CD14-positive monocyte (primary cell): ENCODE results near the gene TANGO2. TPM values are rescaled to one million over a fixed set of nuclear protein-coding genes. Genes with fewer than 3 reads are reported as not detected.

ENCODE experiments used
- DNase-seq, 3 donors: peaks; one replicate each; pipeline ENCODE4 v3.0.0-alpha.2; 2011 to 2022
- H2AFZ ChIP-seq: 2 replicates; pipeline ENCODE4 v1.6.0; 2012; ENCODE audit warnings: mild to moderate bottlenecking, low read depth, low read length, inconsistent platforms; ENCODE audit not compliant: insufficient read depth, poor library complexity, severe bottlenecking
- H3K27ac ChIP-seq, 2 donors: 1 replicate in 1 of 2; 2 replicates in 1 of 2; pipeline ENCODE4 v1.5.1; 2012 to 2013; ENCODE audit warnings: low read length in 2 of 2, control low read depth in 1 of 2, inconsistent platforms in 1 of 2, low read depth in 1 of 2, mild to moderate bottlenecking in 1 of 2
- H3K27me3 ChIP-seq, 2 donors: one replicate each; pipeline versions ENCODE4 v1.6.0 to v1.6.1; 2011 to 2013; ENCODE audit warnings: low read length in 2 of 2; ENCODE audit not compliant: control insufficient read depth in 2 of 2, insufficient read depth in 2 of 2
- H3K36me3 ChIP-seq, 2 donors: replicated peaks in 1 of 2; 1 replicate in 1 of 2; 2 replicates in 1 of 2; pipeline versions ENCODE4 v1.5.1 to v1.6.1; 2012 to 2013; ENCODE audit warnings: low read length in 2 of 2, control low read depth in 1 of 2, inconsistent platforms in 1 of 2, mild to moderate bottlenecking in 1 of 2; ENCODE audit not compliant: insufficient read depth in 2 of 2, control insufficient read depth in 1 of 2
- H3K4me1 ChIP-seq, 2 donors: 1 replicate in 1 of 2; 2 replicates in 1 of 2; pipeline versions ENCODE4 v1.5.1 to v1.6.1; 2012 to 2013; ENCODE audit warnings: low read length in 2 of 2, control low read depth in 1 of 2, inconsistent platforms in 1 of 2, mild to moderate bottlenecking in 1 of 2, moderate library complexity in 1 of 2; ENCODE audit not compliant: insufficient read depth in 2 of 2, control insufficient read depth in 1 of 2
- H3K4me2 ChIP-seq: replicated peaks from 2 replicates; pipeline ENCODE3; 2012; ENCODE audit warnings: low read length, moderate library complexity, mild to moderate bottlenecking; ENCODE audit not compliant: poor library complexity, severe bottlenecking; ENCODE audit errors: extremely low read depth
- H3K4me3 ChIP-seq, 3 experiments: fragments of 200-600 bp in 1 of 3; sonication (generic) in 1 of 3; replicated peaks in 1 of 3; 1 replicate in 2 of 3; 2 replicates in 1 of 3; pipeline ENCODE4 v1.5.1; 2011 to 2013; ENCODE audit warnings: low read length in 3 of 3, mild to moderate bottlenecking in 3 of 3, control low read depth in 2 of 3, low read depth in 2 of 3, inconsistent platforms in 1 of 3, moderate library complexity in 1 of 3
- H3K79me2 ChIP-seq: 2 replicates; pipeline ENCODE4 v1.6.0; 2012; ENCODE audit warnings: mild to moderate bottlenecking, control low read depth, inconsistent platforms, low read length, moderate library complexity; ENCODE audit not compliant: insufficient read depth
- H3K9ac ChIP-seq: 2 replicates; pipeline ENCODE4 v1.6.0; 2017; ENCODE audit warnings: low read length, mild to moderate bottlenecking; ENCODE audit not compliant: insufficient read depth, poor library complexity, severe bottlenecking
- H3K9me3 ChIP-seq, 2 donors: replicated peaks in 1 of 2; 1 replicate in 1 of 2; 2 replicates in 1 of 2; pipeline versions ENCODE4 v1.5.1 to v1.6.1; 2012 to 2013; ENCODE audit warnings: low read length in 2 of 2, control low read depth in 1 of 2; ENCODE audit not compliant: control insufficient read depth in 1 of 2, insufficient read depth in 1 of 2
- H4K20me1 ChIP-seq: 2 replicates; pipeline ENCODE4 v1.6.0; 2012; ENCODE audit warnings: mild to moderate bottlenecking, low read length, control low read depth, moderate library complexity; ENCODE audit not compliant: insufficient read depth
- H3K27ac Mint-ChIP-seq, 7 donors: one replicate each; pipeline ENCODE4 v1.8.0; 2020; ENCODE audit warnings: mild to moderate bottlenecking in 7 of 7, mixed read lengths in 7 of 7, moderate library complexity in 6 of 7, inconsistent platforms in 2 of 7
- H3K27me3 Mint-ChIP-seq, 3 donors: one replicate each; pipeline ENCODE4 v1.8.0; 2021 to 2022; ENCODE audit warnings: low read depth in 3 of 3, mild to moderate bottlenecking in 3 of 3, mixed read lengths in 3 of 3, moderate library complexity in 3 of 3, inconsistent platforms in 1 of 3
- H3K36me3 Mint-ChIP-seq, 2 donors: one replicate each; pipeline ENCODE4 v1.8.0; 2020; ENCODE audit warnings: mixed read lengths in 2 of 2, inconsistent platforms in 1 of 2, mild to moderate bottlenecking in 1 of 2
- H3K4me1 Mint-ChIP-seq: one replicate; pipeline ENCODE4 v1.8.0; 2020; ENCODE audit warnings: mild to moderate bottlenecking, mixed read lengths
- H3K4me3 Mint-ChIP-seq, 2 donors: one replicate each; pipeline ENCODE4 v1.8.0; 2020; ENCODE audit warnings: mild to moderate bottlenecking in 2 of 2, mixed read lengths in 2 of 2, moderate library complexity in 1 of 2
- H3K9me3 Mint-ChIP-seq, 7 donors: one replicate each; pipeline ENCODE4 v1.8.0; 2020 to 2022; ENCODE audit warnings: mixed read lengths in 7 of 7, mild to moderate bottlenecking in 6 of 7, moderate library complexity in 6 of 7, inconsistent platforms in 2 of 7
- CTCF ChIP-seq: fragments of 200-600 bp; IDR thresholded peaks from one replicate; pipeline ENCODE4 v1.8.0; 2022; ENCODE audit warnings: antibody characterized with exemption, mild to moderate bottlenecking
- WGBS: methylation state at CpG from one replicate; pipeline ENCODE4 v1.1.5; 2013; ENCODE audit warnings: missing lambda C conversion rate; ENCODE audit not compliant: insufficient coverage; 5-methylcytosine and 5-hydroxymethylcytosine counted together
- intact Hi-C, 2 donors: fragments of 100-400 bp; cut with micrococcal nuclease; formaldehyde crosslinking; loops; one replicate each; pipeline versions ENCODE4 v1.15.0 to v1.15.1; 2023
- polyA plus RNA-seq, 3 donors: library from polyadenylated mRNA; depleted of rRNA in 1 of 3; unstranded in 2 of 3; stranded (reverse) in 1 of 3; fragments of 300-500 nt in 2 of 3; fragments of >200 nt in 1 of 3; fragmentation: Illumina TruSeq in 2 of 3; gene quantifications; 1 replicate in 2 of 3; 2 replicates in 1 of 3; pipeline ENCODE4 v1.2.3, GENCODE V29; 2012 to 2021

TANGO2 gene
- polyA plus RNA-seq, 3 donors = 56.4 to 94.9 (median 58.2) TPM

- Histone ChIP-seq H3K79me2 (peaks cover 46% of the 10 kb centered on the region), H3K36me3 (peaks cover 0 to 5% of the 10 kb centered on the region in 2 donors), H3K27me3 (no peaks in the 10 kb centered on the region), H3K27ac (peak within 1 kb of the TSS; percentile 43 to 66), H2AFZ (peak within 1 kb of the TSS; percentile 81), H3K4me1 (peaks cover 11 to 14% of the 10 kb centered on the region in 2 donors), H3K9ac (peak within 1 kb of the TSS; percentile 66), H3K9me3 (no peaks in the 10 kb centered on the region), H3K4me2 (peak within 1 kb of the TSS; percentile 69), H3K4me3 (peak within 1 kb of the TSS; percentile 63 to 89 (median 76)), H4K20me1 (peaks cover 32% of the 10 kb centered on the region)
- TF ChIP-seq CTCF = no peak
- peak within 1 kb of the TSS; percentile 79 to 91 (median 85) for H3K27ac Mint-ChIP-seq
- intact Hi-C loops = loop anchor here in 1 of 2 donors (2.0 to 5.0 kb wide), 2 partner anchors 37 to 58 kb away; partner anchors contain the start of genes RANBP1, TANGO2 and TRMT2A
- H3K27me3 Mint-ChIP-seq = no peaks in the 10 kb centered on the region
- peak within 1 kb of the TSS; percentile 92 to 94 for H3K4me3 Mint-ChIP-seq
- WGBS = under 1% methylated on average over 93 of the region's 100 CpGs
- DNase-seq = peak; percentile 66 to 79 (median 77)
- H3K36me3 Mint-ChIP-seq = peaks cover 0 to 6% of the 10 kb centered on the region in 2 donors
- H3K4me1 Mint-ChIP-seq = peaks cover 37% of the 10 kb centered on the region
- no peaks in the 10 kb centered on the region for H3K9me3 Mint-ChIP-seq
These were observed 59.0 kb downstream of the TANGO2 start, which contains the start of gene DGCR8 for GRCh38 chr22:20079745-20080444. TSS of gene DGCR8 (plus strand) at chr22:20080241. CDS start at chr22:20085964, 5,723 bp downstream.

GRCh38 chr22:20080445-20080775 lies 59.5 kb downstream of the TANGO2 start:
- Histone ChIP-seq H3K9ac (peak overlapping the region; percentile 66), H4K20me1 (peaks cover 37% of the 10 kb centered on the region), H3K4me3 (peak overlapping the region; percentile 63 to 89 (median 76)), H3K27ac (peak overlapping the region; percentile 43 to 66), H3K27me3 (no peaks in the 10 kb centered on the region), H3K79me2 (peaks cover 51% of the 10 kb centered on the region), H2AFZ (peak overlapping the region; percentile 81), H3K4me2 (peak overlapping the region; percentile 69), H3K4me1 (peaks cover 11 to 14% of the 10 kb centered on the region in 2 donors), H3K9me3 (no peaks in the 10 kb centered on the region), H3K36me3 (peaks cover 0 to 6% of the 10 kb centered on the region in 2 donors)
- Mint-ChIP-seq H3K36me3 (peaks cover 3 to 8% of the 10 kb centered on the region in 2 donors), H3K27ac (peak overlapping the region in 6 of 7 donors; percentile 15 to 87 (median 82)), H3K4me3 (peak overlapping the region; percentile 74 to 88), H3K9me3 (no peaks in the 10 kb centered on the region), H3K27me3 (no peaks in the 10 kb centered on the region), H3K4me1 (peaks cover 37% of the 10 kb centered on the region)
- intact Hi-C loops = loop anchor here in 1 of 2 donors (2.0 to 5.0 kb wide), 2 partner anchors 36 to 58 kb away; partner anchors contain the start of genes RANBP1, TANGO2 and TRMT2A
- DNase-seq = peak; percentile 23 to 44 (median 34)
- under 1% methylated on average over 34 of the region's 34 CpGs for WGBS
- TF ChIP-seq CTCF = no peak
